K562 (cell line): ENCODE data around the gene SENP8. TPM values are rescaled to one million over a fixed set of nuclear protein-coding genes. Genes with fewer than 3 reads are reported as not detected.
A peak's percentile ranks its signal among the peaks of the same experiment; 100 is the strongest.

Experiments used
- ATF1 ChIP-seq, 2 experiments: fragments of 450-650 bp in 1 of 2; IDR thresholded peaks; 2 replicates each; pipeline ENCODE4 v1.6.1; 2016; ENCODE audit warnings: missing compliant biosample characterization in 1 of 2, missing genetic modification characterization in 1 of 2
- ATF3 ChIP-seq, 2 experiments: fragments of 450-650 bp in 1 of 2; sonication (generic) in 1 of 2; formaldehyde crosslinking in 1 of 2; IDR thresholded peaks in 1 of 2; conservative IDR thresholded peaks in 1 of 2; 2 replicates each; pipeline versions ENCODE4 v1.6.1 to v1.8.1; 2016 to 2023; ENCODE audit warnings: mild to moderate bottlenecking in 2 of 2, moderate library complexity in 2 of 2, inconsistent platforms in 1 of 2, missing genetic modification reagents in 1 of 2
- ATF6 ChIP-seq: sonication (generic); formaldehyde crosslinking; IDR thresholded peaks from 2 replicates; pipeline ENCODE4 v1.4.0; 2020; ENCODE audit warnings: mild to moderate bottlenecking, missing genetic modification reagents
- CBFB ChIP-seq: sonication (generic); formaldehyde crosslinking; IDR thresholded peaks from 2 replicates; pipeline ENCODE4 v1.4.0; 2020; ENCODE audit warnings: mild to moderate bottlenecking, missing genetic modification reagents
- CREB5 ChIP-seq: fragments of 250-450 bp; sonication (Bioruptor Pico); IDR thresholded peaks from 2 replicates; pipeline ENCODE4 v1.5.0; 2020; ENCODE audit warnings: mild to moderate bottlenecking
- FOXK1 ChIP-seq: sonication (generic); formaldehyde crosslinking; IDR thresholded peaks from 2 replicates; pipeline ENCODE4 v1.8.0; 2022; ENCODE audit warnings: missing genetic modification reagents, mild to moderate bottlenecking, borderline replicate concordance
- KLF10 ChIP-seq: fragments of 250-450 bp; sonication (Bioruptor Pico); IDR thresholded peaks from 2 replicates; pipeline ENCODE4 v1.6.1; 2021; ENCODE audit warnings: matching md5 sums
- KLF13 ChIP-seq: fragments of 450-650 bp; IDR thresholded peaks from 2 replicates; pipeline ENCODE4 v1.6.1; 2016; ENCODE audit warnings: missing genetic modification characterization, low read depth, mild to moderate bottlenecking, missing compliant biosample characterization, moderate library complexity, borderline replicate concordance
- MCM3 ChIP-seq: fragments of 450-650 bp; IDR thresholded peaks from 2 replicates; pipeline ENCODE4 v1.6.1; 2016
- MCM7 ChIP-seq, 2 experiments: fragments of 450-650 bp; IDR thresholded peaks; 2 replicates each; pipeline ENCODE4 v1.6.1; 2016 to 2018
- PATZ1 ChIP-seq: fragments of 250-450 bp; sonication (Bioruptor Pico); IDR thresholded peaks from 2 replicates; pipeline ENCODE4 v1.5.0; 2020; ENCODE audit warnings: mild to moderate bottlenecking, borderline replicate concordance
- POU5F1 ChIP-seq: fragments of 150-350 bp; IDR thresholded peaks from 2 replicates; pipeline ENCODE4 v1.6.1; 2014; ENCODE audit warnings: borderline replicate concordance, low read length, low read depth, mild to moderate bottlenecking; ENCODE audit not compliant: partially characterized antibody
- PYGO2 ChIP-seq: fragments of 450-650 bp; IDR thresholded peaks from 2 replicates; pipeline ENCODE4 v1.6.1; 2016; ENCODE audit warnings: mild to moderate bottlenecking, missing genetic modification characterization, moderate library complexity, missing compliant biosample characterization
- ZBTB43 ChIP-seq: sonication (generic); formaldehyde crosslinking; IDR thresholded peaks from 2 replicates; pipeline ENCODE4 v1.8.0; 2023; ENCODE audit warnings: mild to moderate bottlenecking, missing genetic modification reagents
- ZNF354B ChIP-seq: fragments of 250-450 bp; sonication (Bioruptor Pico); IDR thresholded peaks from 2 replicates; pipeline ENCODE4 v1.4.0; 2020
- ZNF699 ChIP-seq: fragments of 250-450 bp; sonication (Bioruptor Pico); IDR thresholded peaks from 2 replicates; pipeline ENCODE4 v1.8.0; 2021; ENCODE audit warnings: mild to moderate bottlenecking, moderate library complexity; ENCODE audit not compliant: insufficient replicate concordance
- ZNF77 ChIP-seq: fragments of 250-450 bp; sonication (Bioruptor Pico); IDR thresholded peaks from 2 replicates; pipeline ENCODE4 v1.5.0; 2020
- polyA plus RNA-seq, 8 experiments: library from polyadenylated mRNA; depleted of rRNA in 4 of 8; stranded (reverse) in 5 of 8; unstranded in 3 of 8; fragments of >200 nt; fragmentation: Nextera tagmentation in 2 of 8; fragmentation: Illumina TruSeq in 1 of 8; extraction: Ambion mirVana in 2 of 8; extraction: Trizol in 1 of 8; gene quantifications; 2 replicates each; pipeline versions ENCODE4 v1.2.1 to v1.2.3, GENCODE V29; 2011 to 2014; ENCODE audit warnings: inconsistent platforms in 1 of 8, missing spikeins in 1 of 8
- total RNA-seq, 7 experiments: library from RNA; depleted of rRNA in 6 of 7; stranded (reverse); fragments of >200 nt in 6 of 7; fragmentation: Illumina TruSeq in 2 of 7; extraction: Trizol in 2 of 7; gene quantifications; 2 replicates each; pipeline versions ENCODE4 v1.2.1 to v1.2.3, GENCODE V29; 2011 to 2021; ENCODE audit warnings: low replicate concordance in 1 of 7

Gene SENP8
- total and polyA plus RNA-seq, 9 of the 15 experiments (the other 6 are each of a cell fraction or from before 2014, with no cell fraction given), result 1.4 to 5.4 (median 2.4) TPM

GRCh38 chr15:72118017-72118978 lies at the start of gene SENP8, which contains the start of gene MYO9A (continued):
- no peak for TF ChIP-seq ZNF699
- no peak for TF ChIP-seq ATF6 (CRISPR knock-in tag)
- TF ChIP-seq PATZ1 (CRISPR knock-in tag), result no peak
- TF ChIP-seq CBFB (CRISPR knock-in tag), result no peak
- TF ChIP-seq CREB5 (CRISPR knock-in tag), result no peak
- TF ChIP-seq KLF13 (tag), result no peak; the same call in 1 of the 2 replicates
- no peak for TF ChIP-seq KLF10 (CRISPR knock-in tag)
- TF ChIP-seq ZBTB43 (CRISPR knock-in tag), result no peak
- no peak for TF ChIP-seq MCM7 (IDR thresholded peaks at IDR 0.05)
- TF ChIP-seq ZNF354B, result no peak
- TF ChIP-seq MCM3, result no peak
- TF ChIP-seq POU5F1, result no peak
- TF ChIP-seq ATF3 (IDR thresholded peaks at IDR 0.05), result peak; percentile 19; the same call in 1 of the 2 replicates
- TF ChIP-seq ATF3 (CRISPR knock-in tag; conservative IDR thresholded peaks at IDR 0.05), result no peak
- no peak for TF ChIP-seq ATF1 (CRISPR knock-in tag; IDR thresholded peaks at IDR 0.05)
- peak; percentile 67 for TF ChIP-seq ATF1 (tag; IDR thresholded peaks at IDR 0.05)
- TF ChIP-seq ZNF77, result no peak
- no peak for TF ChIP-seq PYGO2 (tag)
- TF ChIP-seq FOXK1 (CRISPR knock-in tag), result no peak
